HepG2 (cell line): ENCODE measurements around the gene NDUFS6. TPM values are rescaled to one million over a fixed set of nuclear protein-coding genes. Genes with fewer than 3 reads are reported as not detected.

Source experiments
- ATAC-seq: fragments of 200-7000 bp; cut with Tn5 transposase; 3 replicates; pipeline ENCODE4 v1.9.1; 2020; ENCODE audit warnings: mild to moderate bottlenecking, moderate library complexity
- BruUV-seq: library from RNA; stranded (reverse); fragments of 400-500 nt; replicated peaks from 2 replicates; lab custom pipeline; 2021; lab: Mats Ljungman, UMichigan
- CTCF ChIA-PET: fragments of 300-600 bp; formaldehyde crosslinking; extraction: SDS; loops from one replicate; lab custom pipeline; 2021; ENCODE audit warnings: low total read pairs, inconsistent platforms, low intra/inter-chr PET ratio; lab: Yijun Ruan, JAX
- POLR2A ChIA-PET: fragments of 350-600 bp; sonication (Branson Sonifier 250); formaldehyde crosslinking; loops from one replicate; lab custom pipeline; 2020; ENCODE audit warnings: antibody characterized with exemption, inconsistent platforms; lab: Yijun Ruan, JAX
- DNase-seq: peaks from one replicate; pipeline ENCODE4 v3.0.0-alpha.2; 2015; ENCODE audit warnings: low spot score
- FAIRE-seq: peaks from 3 replicates; lab custom pipeline; 2011; peaks lifted over from hg19 to GRCh38; lab: Jason Lieb, UNC
- H2AFZ ChIP-seq: one replicate; pipeline ENCODE4 v1.6.1; 2011; ENCODE audit warnings: low read length, inconsistent platforms
- H3K27ac ChIP-seq: fragments of 300-600 bp; 3 replicates; pipeline ENCODE4 v1.8.0; 2011; ENCODE audit warnings: mixed run types, mild to moderate bottlenecking, mixed read lengths, low read length, inconsistent platforms; ENCODE audit not compliant: insufficient read depth; ENCODE audit errors: extremely low read length
- H3K27me3 ChIP-seq, 2 experiments: fragments of 200-600 bp in 1 of 2; 2 replicates in 1 of 2; 3 replicates in 1 of 2; pipeline versions ENCODE4 v1.6.0 to v1.8.0; 2011; ENCODE audit warnings: low read length in 2 of 2, mild to moderate bottlenecking in 2 of 2, moderate library complexity in 2 of 2, inconsistent platforms in 1 of 2; ENCODE audit not compliant: insufficient read depth in 2 of 2, control insufficient read depth in 1 of 2
- H3K36me3 ChIP-seq, 2 experiments: fragments of 200-600 bp in 1 of 2; replicated peaks in 1 of 2; 2 replicates in 1 of 2; 3 replicates in 1 of 2; pipeline versions ENCODE4 v1.5.1 to v1.8.0; 2011; ENCODE audit warnings: low read length in 2 of 2, inconsistent platforms in 1 of 2; ENCODE audit not compliant: insufficient read depth in 2 of 2, control insufficient read depth in 1 of 2
- H3K4me1 ChIP-seq: 2 replicates; pipeline ENCODE4 v1.5.1; 2012; ENCODE audit warnings: low read length, inconsistent platforms; ENCODE audit not compliant: insufficient read depth
- H3K4me2 ChIP-seq: 2 replicates; pipeline ENCODE4 v1.6.0; 2011; ENCODE audit warnings: low read depth, low read length, inconsistent platforms
- H3K4me3 ChIP-seq, 3 experiments: fragments of 200-600 bp in 1 of 3; sonication (generic), shearing (Covaris generic) in 1 of 3; replicated peaks in 1 of 3; 2 replicates each; pipeline ENCODE4 v1.5.1; 2011 to 2016; ENCODE audit warnings: low read length in 3 of 3, inconsistent platforms in 2 of 3, low read depth in 2 of 3, mild to moderate bottlenecking in 2 of 3, control low read depth in 1 of 3, mixed read lengths in 1 of 3; ENCODE audit not compliant: insufficient read depth in 1 of 3
- H3K79me2 ChIP-seq: one replicate; pipeline ENCODE4 v1.6.1; 2011; ENCODE audit warnings: low read length, inconsistent platforms; ENCODE audit not compliant: insufficient read depth
- H3K9ac ChIP-seq: 2 replicates; pipeline ENCODE4 v1.6.0; 2011; ENCODE audit warnings: mild to moderate bottlenecking, low read depth, low read length, inconsistent platforms; ENCODE audit not compliant: insufficient read depth
- H3K9me3 ChIP-seq: 2 replicates; pipeline ENCODE4 v1.5.1; 2012; ENCODE audit warnings: mild to moderate bottlenecking, low read length
- H4K20me1 ChIP-seq: 2 replicates; pipeline ENCODE4 v1.6.0; 2011; ENCODE audit warnings: inconsistent platforms, mild to moderate bottlenecking, low read length, moderate library complexity; ENCODE audit not compliant: insufficient read depth
- AKAP8 ChIP-seq: sonication (generic); formaldehyde crosslinking; IDR thresholded peaks from 2 replicates; pipeline ENCODE4 v1.5.1; 2020; ENCODE audit warnings: mild to moderate bottlenecking, missing genetic modification reagents
- CAMTA2 ChIP-seq: sonication (generic); formaldehyde crosslinking; IDR thresholded peaks from 2 replicates; pipeline ENCODE4 v1.4.0; 2020; ENCODE audit warnings: mild to moderate bottlenecking, missing genetic modification reagents, borderline replicate concordance
- CBX5 ChIP-seq: sonication (generic); formaldehyde crosslinking; IDR thresholded peaks from 2 replicates; pipeline ENCODE4 v1.4.0; 2020; ENCODE audit warnings: missing genetic modification reagents, borderline replicate concordance
- IRF2 ChIP-seq: IDR thresholded peaks from 2 replicates; pipeline ENCODE4 v1.6.1; 2018; ENCODE audit warnings: missing genetic modification reagents, missing compliant biosample characterization
- JARID2 ChIP-seq: sonication (generic); formaldehyde crosslinking; IDR thresholded peaks from 2 replicates; pipeline ENCODE4 v1.8.1; 2023; ENCODE audit warnings: missing genetic modification reagents, inconsistent platforms; ENCODE audit not compliant: insufficient replicate concordance
- SIX1 ChIP-seq: sonication (generic); formaldehyde crosslinking; IDR thresholded peaks from 2 replicates; pipeline ENCODE4 v1.4.0; 2020; ENCODE audit warnings: missing genetic modification reagents, borderline replicate concordance
- SMAD1 ChIP-seq: sonication (generic); formaldehyde crosslinking; IDR thresholded peaks from 2 replicates; pipeline ENCODE4 v1.4.0; 2020; ENCODE audit warnings: missing genetic modification reagents, low read depth, mild to moderate bottlenecking, borderline replicate concordance
- ZNF552 ChIP-seq: sonication (generic); formaldehyde crosslinking; IDR thresholded peaks from 2 replicates; pipeline ENCODE4 v1.9.0; 2022; ENCODE audit warnings: missing genetic modification reagents, mild to moderate bottlenecking, borderline replicate concordance
- WGBS: methylation state at CpG from one replicate; pipeline ENCODE4 v1.1.6; 2017; ENCODE audit warnings: low lambda C conversion rate; 5-methylcytosine and 5-hydroxymethylcytosine counted together
- in situ Hi-C: cut with HindIII; loops from 2 replicates; pipeline ENCODE4 v1.10.0; 2017; ENCODE audit warnings: low pct_unique_long_range_greater_than_20kb; ENCODE audit not compliant: extremely low pct_ligation_motif_present
- intact Hi-C: fragments of 100-400 bp; cut with micrococcal nuclease; formaldehyde crosslinking; loops from one replicate; pipeline ENCODE4 v1.10.0; 2022; ENCODE audit not compliant: unreplicated experiment
- polyA plus RNA-seq, 8 experiments: library from polyadenylated mRNA; depleted of rRNA in 3 of 8; stranded (reverse) in 7 of 8; unstranded in 1 of 8; fragments of >200 nt; fragmentation: Illumina TruSeq in 4 of 8; extraction: Trizol in 4 of 8; gene quantifications; 2 replicates each; pipeline versions ENCODE4 v1.2.1 to v1.2.3, GENCODE V29; 2011 to 2016; ENCODE audit warnings: low read depth in 4 of 8, missing spikeins in 1 of 8, mixed read lengths in 1 of 8; ENCODE audit not compliant: insufficient read depth in 1 of 8
- total RNA-seq, 5 experiments: library from RNA; depleted of rRNA; stranded (reverse); fragments of >200 nt; fragmentation: Illumina TruSeq; extraction: Trizol; gene quantifications; 2 replicates each; pipeline ENCODE4 v1.2.3, GENCODE V29; 2016; ENCODE audit warnings: low read depth in 1 of 5
- TF ChIP-seq, protein P1 (sequence below): sonication (generic); formaldehyde crosslinking; IDR thresholded peaks from 2 replicates; pipeline ENCODE4 v1.4.0; 2020; ENCODE audit warnings: mild to moderate bottlenecking, low read depth, missing genetic modification reagents
- TF ChIP-seq, protein P2 (sequence below), 2 experiments: sonication (generic) in 1 of 2; formaldehyde crosslinking in 1 of 2; IDR thresholded peaks; 2 replicates each; pipeline versions ENCODE4 v1.5.1 to v1.6.1; 2011 to 2020; ENCODE audit warnings: borderline replicate concordance in 1 of 2, low read depth in 1 of 2, low read length in 1 of 2, mild to moderate bottlenecking in 1 of 2, missing genetic modification reagents in 1 of 2, moderate library complexity in 1 of 2
- TF ChIP-seq, protein P3 (sequence below): sonication (generic); formaldehyde crosslinking; IDR thresholded peaks from 2 replicates; pipeline ENCODE4 v1.8.0; 2022; ENCODE audit warnings: missing genetic modification reagents, mild to moderate bottlenecking, inconsistent platforms, borderline replicate concordance

Gene NDUFS6
- total and polyA plus RNA-seq, 2 of the 13 experiments (the other 11 are each of a cell fraction or from before 2014, with no cell fraction given), result 23.7 to 50.4 TPM

DNA sequence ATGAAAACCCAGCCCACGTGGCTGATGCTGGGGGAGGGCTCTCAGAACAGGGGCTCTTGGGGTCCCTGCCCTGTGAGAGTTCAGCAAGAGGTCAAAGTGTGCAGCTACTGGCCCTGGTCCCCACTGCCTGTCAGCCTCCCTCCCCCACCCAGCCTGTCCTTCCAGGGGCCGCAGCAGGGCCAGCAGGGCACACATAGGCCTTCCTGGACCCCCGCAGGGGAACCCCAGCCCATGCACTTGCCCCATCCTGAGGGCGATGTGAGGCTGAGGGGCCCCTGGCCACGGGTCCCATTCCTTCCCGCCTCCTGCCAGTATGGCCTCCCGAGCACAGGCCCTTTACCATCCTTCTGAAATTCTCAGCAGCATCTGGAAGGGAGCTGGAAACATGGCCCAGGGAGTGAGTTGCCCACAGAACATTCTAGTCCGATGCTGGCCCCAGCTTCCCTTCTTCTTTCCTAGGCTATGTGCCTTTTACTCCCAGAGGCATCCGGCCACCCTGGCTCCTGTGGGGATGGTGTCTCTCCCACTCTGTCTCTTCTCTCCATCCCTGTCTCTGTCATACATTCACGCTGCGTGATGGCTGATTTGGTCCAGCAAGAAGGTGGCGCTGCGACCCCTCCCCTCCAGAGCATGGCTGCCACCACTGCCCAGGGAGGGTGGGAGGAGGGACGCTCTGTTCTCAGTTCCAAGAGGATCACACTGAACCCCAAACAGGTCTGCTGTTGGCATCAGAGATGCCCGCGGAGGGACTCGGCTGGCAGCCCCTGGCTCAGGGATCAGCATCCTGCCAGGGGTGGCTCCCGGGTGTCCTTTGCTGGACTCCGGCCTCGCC is 21.2 kb upstream of the NDUFS6 start:
- no peak for ATAC-seq
- Histone ChIP-seq H2AFZ (no peak overlapping the region), H3K9ac (no peak overlapping the region), H3K4me2 (no peak overlapping the region), H3K4me3 (no peak overlapping the region), H4K20me1 (no peaks in the 10 kb centered on the region), H3K9me3 (no peaks in the 10 kb centered on the region), H3K36me3 (no peaks in the 10 kb centered on the region), H3K27me3 (peaks cover 22 to 73% of the 10 kb centered on the region in 2 experiments; a peak in 4 of 5 replicates), H3K4me1 (no peaks in the 10 kb centered on the region), H3K27ac (no peak overlapping the region)
- no TSS peak for BruUV-seq
- intact Hi-C loops, result no loop called here
- CTCF ChIA-PET, result no interaction called here
- WGBS, result 19% methylated on average over 13 of the region's 20 CpGs
- TF ChIP-seq ZNF552, result no peak
- no peak for TF ChIP-seq CBX5 (CRISPR knock-in tag)
- TF ChIP-seq SMAD1 (CRISPR knock-in tag), result no peak
- TF ChIP-seq, all 625 proteins: peak for 0
- no peak for FAIRE-seq
- in situ Hi-C loops, result no loop called here
- POLR2A ChIA-PET, result no interaction called here
- no peak for DNase-seq
- no peaks in the 10 kb centered on the region for H3K79me2 ChIP-seq

DNA sequence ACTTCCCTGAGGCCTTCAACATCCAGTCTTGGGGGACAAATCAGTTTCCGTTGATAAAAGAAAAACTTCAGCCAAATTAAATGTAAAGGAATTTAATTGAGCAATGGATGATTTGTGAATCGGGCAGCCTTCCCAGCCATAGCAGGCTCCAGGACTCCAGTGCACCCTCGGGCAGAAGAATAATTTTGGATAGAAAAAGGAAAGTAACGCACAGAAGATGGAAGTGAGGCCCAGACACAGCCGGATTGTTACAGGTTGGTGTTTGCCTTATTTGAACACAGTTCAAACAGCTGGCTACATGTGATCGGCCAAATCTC is 20.6 kb upstream of the NDUFS6 start:
- ChIA-PET POLR2A (no interaction called here), CTCF (no interaction called here)
- Histone ChIP-seq H3K79me2 (no peaks in the 10 kb centered on the region), H3K4me1 (no peaks in the 10 kb centered on the region), H3K9ac (no peak overlapping the region), H2AFZ (no peak overlapping the region), H3K4me3 (no peak overlapping the region), H3K9me3 (no peaks in the 10 kb centered on the region), H3K27ac (no peak overlapping the region), H4K20me1 (no peaks in the 10 kb centered on the region), H3K27me3 (peaks cover 23 to 74% of the 10 kb centered on the region in 2 experiments; a peak in 4 of 5 replicates), H3K36me3 (no peaks in the 10 kb centered on the region), H3K4me2 (no peak overlapping the region)
- no TSS peak for BruUV-seq
- intact Hi-C loops (no loop called here), in situ Hi-C loops (no loop called here)
- ATAC-seq, result no peak
- FAIRE-seq, result no peak
- WGBS, result 9% methylated on average over 6 of the region's 6 CpGs
- DNase-seq, result no peak
- TF ChIP-seq, protein P1, sequence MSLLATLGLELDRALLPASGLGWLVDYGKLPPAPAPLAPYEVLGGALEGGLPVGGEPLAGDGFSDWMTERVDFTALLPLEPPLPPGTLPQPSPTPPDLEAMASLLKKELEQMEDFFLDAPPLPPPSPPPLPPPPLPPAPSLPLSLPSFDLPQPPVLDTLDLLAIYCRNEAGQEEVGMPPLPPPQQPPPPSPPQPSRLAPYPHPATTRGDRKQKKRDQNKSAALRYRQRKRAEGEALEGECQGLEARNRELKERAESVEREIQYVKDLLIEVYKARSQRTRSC (CRISPR knock-in tag), result no peak
- TF ChIP-seq JARID2 (CRISPR knock-in tag), result no peak
- TF ChIP-seq, protein P2, sequence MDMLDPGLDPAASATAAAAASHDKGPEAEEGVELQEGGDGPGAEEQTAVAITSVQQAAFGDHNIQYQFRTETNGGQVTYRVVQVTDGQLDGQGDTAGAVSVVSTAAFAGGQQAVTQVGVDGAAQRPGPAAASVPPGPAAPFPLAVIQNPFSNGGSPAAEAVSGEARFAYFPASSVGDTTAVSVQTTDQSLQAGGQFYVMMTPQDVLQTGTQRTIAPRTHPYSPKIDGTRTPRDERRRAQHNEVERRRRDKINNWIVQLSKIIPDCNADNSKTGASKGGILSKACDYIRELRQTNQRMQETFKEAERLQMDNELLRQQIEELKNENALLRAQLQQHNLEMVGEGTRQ (IDR thresholded peaks at IDR 0.05; ENCODE audit: low read depth, low read length), result no peak
- TF ChIP-seq, protein P2 (CRISPR knock-in tag; IDR thresholded peaks at IDR 0.05; ENCODE audit: borderline replicate concordance), result no peak
- TF ChIP-seq SIX1 (CRISPR knock-in tag), result no peak
- no peak for TF ChIP-seq CAMTA2 (CRISPR knock-in tag)
- TF ChIP-seq, protein P3, sequence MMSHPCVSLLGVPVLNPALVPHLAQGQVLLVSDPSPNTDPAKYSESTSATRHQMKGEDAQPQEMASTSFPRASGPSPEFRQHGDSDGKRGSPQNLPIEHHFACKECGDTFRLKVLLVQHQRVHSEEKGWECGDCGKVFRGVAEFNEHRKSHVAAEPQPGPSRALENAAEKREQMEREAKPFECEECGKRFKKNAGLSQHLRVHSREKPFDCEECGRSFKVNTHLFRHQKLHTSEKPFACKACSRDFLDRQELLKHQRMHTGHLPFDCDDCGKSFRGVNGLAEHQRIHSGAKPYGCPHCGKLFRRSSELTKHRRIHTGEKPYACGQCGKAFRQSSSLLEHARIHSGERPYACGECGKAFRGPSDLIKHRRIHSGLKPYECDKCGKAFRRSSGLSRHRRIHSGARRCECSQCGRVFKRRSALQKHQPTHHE (CRISPR knock-in tag), result no peak
- no peak for TF ChIP-seq IRF2
- TF ChIP-seq AKAP8, result no peak
